ENCODE data around the gene PGBD5. TPM values are rescaled to one million over a fixed set of nuclear protein-coding genes. Genes with fewer than 3 reads are reported as not detected.

Gene PGBD5
- total and polyA plus RNA-seq, 4 donors, result 0.54 to 3.0 (median 1.8) TPM

- DNase-seq, result no peak
- 83 to 90% methylated on average over 10 of the region's 10 CpGs for WGBS, 2 donors
- ATAC-seq (ENCODE audit: insufficient read depth, low FRiP score), result no peak
- Histone ChIP-seq H3K4me3 (no peak overlapping the region), H3K9me3 (ENCODE audit: control insufficient read depth in 4 of 4, insufficient read depth in 3 of 4, low read length in 3 of 4) (no peaks in the 10 kb centered on the region), H3K36me3 (ENCODE audit: control insufficient read depth in 4 of 4, insufficient read depth in 4 of 4, low read length in 4 of 4) (no peaks in the 10 kb centered on the region), H3K9ac (ENCODE audit: insufficient read depth in 1 of 2, low read length in 2 of 2) (no peak overlapping the region), H3K27ac (ENCODE audit: low read depth in 1 of 2, low read length in 1 of 2) (no peak overlapping the region), H3K27me3 (ENCODE audit: control insufficient read depth in 3 of 3, insufficient read depth in 3 of 3, low read length in 2 of 3) (no peaks in the 10 kb centered on the region), H3K4me1 (ENCODE audit: control insufficient read depth in 5 of 5, insufficient read depth in 5 of 5, low read length in 5 of 5) (peaks cover 0 to 3% (median 0%) of the 10 kb centered on the region in 5 donors)
- no peak for TF ChIP-seq CTCF (IDR thresholded peaks at IDR 0.05; ENCODE audit: control extremely low read depth, extremely low read depth)
Measured at GRCh38 chr1:230370109-230370508, 56.0 kb downstream of the PGBD5 start.

GRCh38 chr1:230368871-230369270 is 57.3 kb downstream of the PGBD5 start:
- Histone ChIP-seq H3K4me1 (ENCODE audit: control insufficient read depth in 5 of 5, insufficient read depth in 5 of 5, low read length in 5 of 5) (no peaks in the 10 kb centered on the region), H3K9ac (ENCODE audit: insufficient read depth in 1 of 2, low read length in 2 of 2) (no peak overlapping the region), H3K36me3 (ENCODE audit: control insufficient read depth in 4 of 4, insufficient read depth in 4 of 4, low read length in 4 of 4) (no peaks in the 10 kb centered on the region), H3K4me3 (no peak overlapping the region), H3K27ac (ENCODE audit: low read depth in 1 of 2, low read length in 1 of 2) (no peak overlapping the region), H3K27me3 (ENCODE audit: control insufficient read depth in 3 of 3, insufficient read depth in 3 of 3, low read length in 2 of 3) (no peaks in the 10 kb centered on the region), H3K9me3 (ENCODE audit: control insufficient read depth in 4 of 4, insufficient read depth in 3 of 4, low read length in 3 of 4) (no peaks in the 10 kb centered on the region)
- no peak for ATAC-seq (ENCODE audit: insufficient read depth, low FRiP score)
- TF ChIP-seq CTCF (IDR thresholded peaks at IDR 0.05; ENCODE audit: control extremely low read depth, extremely low read depth), result no peak
- DNase-seq, result no peak
- 62 to 69% methylated on average over 4 of the region's 4 CpGs for WGBS, 2 donors

GRCh38 chr1:230368363-230368762 is 57.8 kb downstream of the PGBD5 start:
- 79 to 86% methylated on average over 5 of the region's 5 CpGs for WGBS, 2 donors
- H3K9me3 ChIP-seq (ENCODE audit: control insufficient read depth in 4 of 4, insufficient read depth in 3 of 4, low read length in 3 of 4), result no peaks in the 10 kb centered on the region
- H3K4me3 ChIP-seq, result no peak overlapping the region
- no peak for TF ChIP-seq CTCF (IDR thresholded peaks at IDR 0.05; ENCODE audit: control extremely low read depth, extremely low read depth)
- H3K27ac ChIP-seq (ENCODE audit: low read depth in 1 of 2, low read length in 1 of 2), result no peak overlapping the region
- H3K4me1 ChIP-seq (ENCODE audit: control insufficient read depth in 5 of 5, insufficient read depth in 5 of 5, low read length in 5 of 5), result no peaks in the 10 kb centered on the region
- H3K9ac ChIP-seq (ENCODE audit: insufficient read depth in 1 of 2, low read length in 2 of 2), result no peak overlapping the region
- DNase-seq (no peak), ATAC-seq (ENCODE audit: insufficient read depth, low FRiP score) (no peak)
- H3K27me3 ChIP-seq (ENCODE audit: control insufficient read depth in 3 of 3, insufficient read depth in 3 of 3, low read length in 2 of 3), result no peaks in the 10 kb centered on the region
- H3K36me3 ChIP-seq (ENCODE audit: control insufficient read depth in 4 of 4, insufficient read depth in 4 of 4, low read length in 4 of 4), result no peaks in the 10 kb centered on the region

- H3K27ac ChIP-seq (ENCODE audit: low read depth in 1 of 2, low read length in 1 of 2), result no peak overlapping the region
- 78 to 82% methylated on average over 7 of the region's 7 CpGs for WGBS, 2 donors
- no peaks in the 10 kb centered on the region for H3K9me3 ChIP-seq (ENCODE audit: control insufficient read depth in 4 of 4, insufficient read depth in 3 of 4, low read length in 3 of 4)
- no peak overlapping the region for H3K9ac ChIP-seq (ENCODE audit: insufficient read depth in 1 of 2, low read length in 2 of 2)
- TF ChIP-seq CTCF (IDR thresholded peaks at IDR 0.05; ENCODE audit: control extremely low read depth, extremely low read depth), result no peak
- H3K36me3 ChIP-seq (ENCODE audit: control insufficient read depth in 4 of 4, insufficient read depth in 4 of 4, low read length in 4 of 4), result no peaks in the 10 kb centered on the region
- no peaks in the 10 kb centered on the region for H3K27me3 ChIP-seq (ENCODE audit: control insufficient read depth in 3 of 3, insufficient read depth in 3 of 3, low read length in 2 of 3)
- DNase-seq (no peak), ATAC-seq (ENCODE audit: insufficient read depth, low FRiP score) (no peak)
- H3K4me1 ChIP-seq (ENCODE audit: control insufficient read depth in 5 of 5, insufficient read depth in 5 of 5, low read length in 5 of 5), result no peaks in the 10 kb centered on the region
- no peak overlapping the region for H3K4me3 ChIP-seq
Measured at GRCh38 chr1:230366504-230366915, 59.6 kb downstream of the PGBD5 start.
